Testis (tissue), 2 donors: ENCODE measurements around the gene SLC4A11.

Source experiments
- CTCF ChIP-seq, 3 experiments: fragments of 450-650 bp in 2 of 3; fragments of 200-600 bp in 1 of 3; sonication (generic) in 1 of 3; IDR thresholded peaks; one replicate each; pipeline ENCODE4 v1.5.1; 2016 to 2019; ENCODE audit warnings: antibody characterized with exemption in 3 of 3, mild to moderate bottlenecking in 2 of 3, moderate library complexity in 1 of 3
- POLR2A ChIP-seq: fragments of 450-650 bp; IDR thresholded peaks from one replicate; pipeline ENCODE4 v1.6.1; 2017; ENCODE audit warnings: antibody characterized with exemption, mild to moderate bottlenecking, moderate library complexity

GRCh38 chr20:3229798-3230197, 9.2 kb downstream of the SLC4A11 start:
- TF ChIP-seq POLR2A: no peak
- TF ChIP-seq CTCF (IDR thresholded peaks at IDR 0.05): no peak
